PC-3 (cell line): Measurements from ENCODE around the gene TRIM44. TPM values are rescaled to one million over a fixed set of nuclear protein-coding genes. Genes with fewer than 3 reads are reported as not detected.

ENCODE experiments used
- ATAC-seq: fragments of 200-7000 bp; cut with Tn5 transposase; 2 replicates; pipeline ENCODE4 v1.9.1; 2020; ENCODE audit warnings: mild to moderate bottlenecking, moderate library complexity
- BruUV-seq: library from RNA; stranded (reverse); fragments of 400-500 nt; replicated peaks from 2 replicates; lab custom pipeline; 2021; lab: Mats Ljungman, UMichigan
- CTCF ChIA-PET: fragments of 300-600 bp; sonication (Branson Sonifier 250); formaldehyde crosslinking; loops from one replicate; lab custom pipeline; 2022; ENCODE audit warnings: antibody characterized with exemption; lab: Charles Lee
- POLR2A ChIA-PET: fragments of 300-600 bp; sonication (Branson Sonifier 250); formaldehyde crosslinking; loops from one replicate; lab custom pipeline; 2022; ENCODE audit warnings: antibody characterized with exemption; ENCODE audit not compliant: unreplicated experiment; lab: Charles Lee
- DNase-seq: peaks from one replicate; pipeline ENCODE4 v3.0.0-alpha.2; 2015
- H2AFZ ChIP-seq: fragments of 300-600 bp; sonication (generic); 2 replicates; pipeline ENCODE4 v1.6.0; 2016; ENCODE audit warnings: antibody characterized with exemption, low read length
- H3F3A ChIP-seq: fragments of 300-600 bp; sonication (generic); one replicate; pipeline ENCODE4 v1.6.0; 2017; ENCODE audit warnings: antibody characterized with exemption, low read length, control low read depth, mild to moderate bottlenecking; ENCODE audit not compliant: unreplicated experiment
- H3K27ac ChIP-seq: fragments of 300-600 bp; sonication (generic); 2 replicates; pipeline ENCODE4 v1.5.1; 2016; ENCODE audit warnings: mild to moderate bottlenecking, low read length
- H3K27me3 ChIP-seq: fragments of 300-600 bp; sonication (generic); 2 replicates; pipeline ENCODE4 v1.6.1; 2016; ENCODE audit warnings: low read length, mixed read lengths
- H3K36me3 ChIP-seq: fragments of 300-600 bp; sonication (generic); 2 replicates; pipeline ENCODE4 v1.6.1; 2016; ENCODE audit warnings: low read depth, mixed run types, low read length, mixed read lengths
- H3K4me1 ChIP-seq: fragments of 300-600 bp; sonication (generic); 2 replicates; pipeline ENCODE4 v1.5.1; 2016; ENCODE audit warnings: low read length; ENCODE audit not compliant: insufficient read depth
- H3K4me2 ChIP-seq: fragments of 300-600 bp; sonication (generic); 2 replicates; pipeline ENCODE4 v1.6.0; 2016; ENCODE audit warnings: low read length
- H3K4me3 ChIP-seq: fragments of 300-600 bp; sonication (generic); 2 replicates; pipeline ENCODE4 v1.5.1; 2016; ENCODE audit warnings: mild to moderate bottlenecking, low read length, mixed read lengths
- H3K79me2 ChIP-seq: fragments of 300-600 bp; sonication (generic); 2 replicates; pipeline ENCODE4 v1.6.1; 2017; ENCODE audit warnings: low read length, mixed read lengths
- H3K9ac ChIP-seq: fragments of 300-600 bp; sonication (generic); 2 replicates; pipeline ENCODE4 v1.6.0; 2016; ENCODE audit warnings: mild to moderate bottlenecking, low read length
- H3K9me2 ChIP-seq: fragments of 300-600 bp; sonication (generic); replicated peaks from 2 replicates; pipeline ENCODE4 v1.6.1; 2016; ENCODE audit warnings: mixed run types, low read length, mixed read lengths
- H3K9me3 ChIP-seq: fragments of 300-600 bp; sonication (generic); 2 replicates; pipeline ENCODE4 v1.6.1; 2016; ENCODE audit warnings: low read length, mixed read lengths
- H4K20me1 ChIP-seq: fragments of 300-600 bp; sonication (generic); 2 replicates; pipeline ENCODE4 v1.6.1; 2016; ENCODE audit warnings: low read length, mixed read lengths
- CTCF ChIP-seq: fragments of 300-600 bp; sonication (generic); conservative IDR thresholded peaks from 2 replicates; pipeline ENCODE4 v1.5.1; 2017; ENCODE audit warnings: antibody characterized with exemption, low read depth, mild to moderate bottlenecking, low read length
- EZH2 ChIP-seq: fragments of 300-600 bp; sonication (generic); IDR thresholded peaks from one replicate; pipeline ENCODE4 v1.6.1; 2017; ENCODE audit warnings: antibody characterized with exemption, mild to moderate bottlenecking, low read length; ENCODE audit not compliant: unreplicated experiment
- EZH2phosphoT487 ChIP-seq: fragments of 300-600 bp; sonication (generic); IDR thresholded peaks from 2 replicates; pipeline ENCODE4 v1.6.1; 2018; ENCODE audit warnings: mild to moderate bottlenecking, antibody characterized with exemption, low read length, borderline replicate concordance
- intact Hi-C: fragments of 100-400 bp; cut with micrococcal nuclease; formaldehyde crosslinking; loops from 2 replicates; pipeline ENCODE4 v1.9.0; 2023
- total RNA-seq: library from RNA; depleted of rRNA; stranded (reverse); fragments of >200 nt; gene quantifications from 2 replicates; pipeline ENCODE4 v1.2.3, GENCODE V29; 2014

Gene TRIM44
- total RNA-seq, 1 experiment from 2014 or later: 14.0 TPM

DNA sequence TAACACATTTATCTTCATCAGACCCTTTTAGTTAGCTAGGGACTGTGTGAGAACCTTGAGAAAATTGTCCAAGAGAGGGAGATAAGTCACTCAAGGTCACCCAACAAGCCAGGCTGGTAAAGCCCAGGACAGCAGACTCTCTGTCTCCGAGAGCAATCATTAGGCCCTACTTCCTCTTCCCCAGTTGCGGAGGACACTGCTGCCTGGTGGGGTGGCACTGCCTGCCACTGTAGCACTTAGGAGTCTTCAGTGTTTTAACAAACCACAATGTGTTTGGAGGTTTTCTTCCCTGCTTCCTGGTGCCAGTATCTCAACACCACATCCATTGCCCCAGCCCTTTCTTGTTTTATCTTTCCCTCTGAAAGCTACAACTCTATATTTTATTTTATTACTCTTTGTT, 149.2 kb downstream of the TRIM44 start:
- TF ChIP-seq CTCF (no peak), EZH2phosphoT487 (no peak), EZH2 (no peak)
- no peaks in the 10 kb centered on the region for H3K9me3 ChIP-seq
- intact Hi-C loops: no loop called here
- no TSS peak for BruUV-seq
- H3K4me3 ChIP-seq: no peak overlapping the region
- ChIA-PET POLR2A (no interaction called here), CTCF (no interaction called here)
- no peaks in the 10 kb centered on the region for H4K20me1 ChIP-seq
- DNase-seq: no peak
- no peaks in the 10 kb centered on the region for H3K4me1 ChIP-seq
- no peak overlapping the region for H3K4me2 ChIP-seq
- ATAC-seq: no peak
- H3F3A ChIP-seq: no peaks in the 10 kb centered on the region
- no peaks in the 10 kb centered on the region for H3K9me2 ChIP-seq
- no peaks in the 10 kb centered on the region for H3K79me2 ChIP-seq
- no peaks in the 10 kb centered on the region for H3K36me3 ChIP-seq
- no peak overlapping the region for H3K9ac ChIP-seq
- H3K27ac ChIP-seq: no peak overlapping the region
- H2AFZ ChIP-seq: no peak overlapping the region
- H3K27me3 ChIP-seq: no peaks in the 10 kb centered on the region

- no TSS peak for BruUV-seq
- ATAC-seq (no peak), DNase-seq (no peak)
- Histone ChIP-seq H4K20me1 (no peaks in the 10 kb centered on the region), H3K27me3 (no peaks in the 10 kb centered on the region), H3K4me2 (no peak overlapping the region), H3K79me2 (no peaks in the 10 kb centered on the region), H3K4me3 (no peak overlapping the region), H3F3A (no peaks in the 10 kb centered on the region), H3K9ac (no peak overlapping the region), H3K27ac (no peak overlapping the region), H2AFZ (no peak overlapping the region), H3K9me2 (no peaks in the 10 kb centered on the region), H3K36me3 (no peaks in the 10 kb centered on the region), H3K4me1 (no peaks in the 10 kb centered on the region), H3K9me3 (no peaks in the 10 kb centered on the region)
- CTCF ChIA-PET: interaction anchor here (1.1 kb wide), 1 partner anchor 9 kb away, joined by 4 read pairs; no protein-coding TSS in a partner anchor
- intact Hi-C loops: no loop called here
- TF ChIP-seq EZH2phosphoT487 (no peak), CTCF (no peak), EZH2 (no peak)
- POLR2A ChIA-PET: no interaction called here
Observed at GRCh38 chr11:35812828-35813227, 150.3 kb downstream of the TRIM44 start.

DNA sequence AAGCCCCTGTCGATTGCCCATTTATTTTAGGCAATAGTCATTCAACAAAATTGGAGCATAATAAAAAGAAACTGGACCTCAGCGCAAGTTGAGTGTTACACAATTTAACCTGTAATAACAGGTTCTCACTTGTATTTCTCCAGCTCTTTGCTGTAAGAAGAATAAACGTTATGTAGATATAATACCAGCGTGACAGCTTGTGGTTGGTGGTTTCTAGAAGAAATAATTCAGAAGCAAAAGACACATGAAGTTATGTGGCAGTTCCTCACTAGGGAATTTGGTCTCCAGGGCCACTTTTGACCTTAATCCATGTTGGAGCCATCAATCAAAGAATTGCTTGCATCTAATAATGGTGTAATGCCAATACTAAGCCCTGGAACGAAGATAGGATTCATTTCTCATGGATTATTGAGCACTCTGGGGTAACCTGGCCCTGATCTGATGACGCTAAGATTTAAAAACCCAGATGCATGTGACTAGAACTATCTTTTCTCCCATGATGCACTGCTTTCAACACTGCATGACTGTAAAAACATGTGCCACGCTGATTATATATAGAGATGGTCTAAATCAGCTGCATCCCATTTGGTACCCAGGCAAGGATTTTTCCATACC, 151.6 kb downstream of the TRIM44 start:
- DNase-seq: no peak
- BruUV-seq: no TSS peak
- TF ChIP-seq CTCF: no peak
- TF ChIP-seq EZH2phosphoT487: no peak
- TF ChIP-seq EZH2: no peak

More for the DNA sequence above, 151.6 kb downstream of the TRIM44 start:
- Histone ChIP-seq H3K4me1 (no peaks in the 10 kb centered on the region), H3K4me3 (no peak overlapping the region), H3K9me3 (no peaks in the 10 kb centered on the region), H3K79me2 (no peaks in the 10 kb centered on the region), H2AFZ (no peak overlapping the region), H3K36me3 (no peaks in the 10 kb centered on the region), H3K9ac (no peak overlapping the region), H3F3A (no peaks in the 10 kb centered on the region), H4K20me1 (no peaks in the 10 kb centered on the region), H3K4me2 (no peak overlapping the region), H3K27ac (no peak overlapping the region), H3K9me2 (no peaks in the 10 kb centered on the region), H3K27me3 (no peaks in the 10 kb centered on the region)
- no peak for ATAC-seq
- intact Hi-C loops: no loop called here
- POLR2A ChIA-PET: no interaction called here
- CTCF ChIA-PET: no interaction called here
